ENCODE results near the gene CES3.
"Not testable (repeated sequence)": the region's sequence is repeated elsewhere in the genome, so short reads cannot be mapped to it uniquely, and the experiment has no call there.

Gene CES3

GRCh38 chr16:66926171-66926947 is 34.7 kb upstream of the CES3 start:
- DNase-seq (ENCODE audit: low read depth in 2 of 2) = no peak

GRCh38 chr16:66926961-66927436 is 34.1 kb upstream of the CES3 start:
- DNase-seq (ENCODE audit: low read depth in 2 of 2) = peak in 1 of 2 experiments; percentile 20

GRCh38 chr16:66927918-66928649 is 33.0 kb upstream of the CES3 start:
- no peak for DNase-seq (ENCODE audit: low read depth in 2 of 2)

DNA sequence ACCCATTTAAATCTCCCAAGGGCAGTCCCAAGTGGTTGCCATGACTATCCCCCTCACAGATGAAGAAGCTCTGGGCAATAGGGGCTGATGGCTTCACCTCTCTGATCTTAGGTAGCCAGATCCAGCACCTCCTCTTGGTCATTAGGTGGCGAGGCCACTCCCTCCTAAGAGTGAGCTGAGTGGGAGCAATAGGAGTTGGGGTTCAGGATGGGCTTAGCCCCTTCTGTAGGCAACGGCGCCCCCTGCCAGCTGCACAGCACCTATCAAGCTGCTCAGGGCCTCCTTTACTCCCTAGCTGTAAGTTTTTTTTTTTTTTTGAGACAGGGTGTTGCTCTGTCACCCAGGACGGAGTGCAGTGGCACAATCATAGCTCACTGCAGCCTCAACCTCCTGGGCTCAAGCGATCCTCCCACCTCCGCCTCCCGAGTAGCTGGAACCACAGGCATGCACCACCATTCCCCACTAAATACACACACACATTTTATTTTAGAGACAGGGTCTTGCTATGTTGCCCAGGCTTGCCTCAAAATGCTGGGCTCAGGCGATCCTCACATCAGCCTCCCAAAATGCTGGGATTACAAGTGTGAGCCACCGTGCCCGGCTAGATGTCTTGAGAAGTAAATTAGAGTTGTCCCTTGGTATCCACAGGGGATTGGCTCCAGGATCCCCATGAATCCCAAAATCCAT is 32.2 kb upstream of the CES3 start:
- DNase-seq (ENCODE audit: low read depth in 2 of 2) = no peak

GRCh38 chr16:66930189-66930588 is 30.9 kb upstream of the CES3 start:
- no peak for DNase-seq (ENCODE audit: low read depth in 2 of 2)

GRCh38 chr16:66931665-66932064 is 29.4 kb upstream of the CES3 start:
- DNase-seq (ENCODE audit: low read depth in 2 of 2) = no peak

DNA sequence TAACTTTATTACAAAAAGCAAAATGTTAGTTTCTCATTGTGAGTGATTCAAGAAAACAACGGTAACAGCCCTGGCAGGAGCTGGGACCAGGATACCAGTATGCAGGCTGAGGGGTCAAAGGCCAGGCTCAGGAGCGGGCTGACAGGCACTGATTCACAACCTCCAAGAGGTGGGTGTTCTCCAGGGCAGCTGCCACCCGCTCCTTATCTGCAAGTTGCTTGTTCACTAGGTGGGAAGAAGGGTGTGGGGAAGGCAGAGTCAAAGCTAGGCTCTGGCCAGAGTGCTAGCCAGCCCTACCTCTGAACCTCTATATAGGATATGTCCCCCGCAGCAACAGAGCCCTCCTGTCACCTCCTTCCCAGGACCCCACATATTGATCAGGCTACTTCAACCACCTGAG is 29.0 kb upstream of the CES3 start:
- no peak for DNase-seq (ENCODE audit: low read depth in 2 of 2)

GRCh38 chr16:66933776-66934137 is 27.3 kb upstream of the CES3 start:
- DNase-seq (ENCODE audit: low read depth in 2 of 2) = no peak

GRCh38 chr16:66934138-66934838 is 26.8 kb upstream of the CES3 start, which contains the start of gene CIAO2B:
CIAO2B (minus strand) TSS chr16:66934402; CDS start chr16:66934364, 38 bp downstream.
- DNase-seq (ENCODE audit: low read depth in 2 of 2) = peak; percentile 49 to 60

DNA sequence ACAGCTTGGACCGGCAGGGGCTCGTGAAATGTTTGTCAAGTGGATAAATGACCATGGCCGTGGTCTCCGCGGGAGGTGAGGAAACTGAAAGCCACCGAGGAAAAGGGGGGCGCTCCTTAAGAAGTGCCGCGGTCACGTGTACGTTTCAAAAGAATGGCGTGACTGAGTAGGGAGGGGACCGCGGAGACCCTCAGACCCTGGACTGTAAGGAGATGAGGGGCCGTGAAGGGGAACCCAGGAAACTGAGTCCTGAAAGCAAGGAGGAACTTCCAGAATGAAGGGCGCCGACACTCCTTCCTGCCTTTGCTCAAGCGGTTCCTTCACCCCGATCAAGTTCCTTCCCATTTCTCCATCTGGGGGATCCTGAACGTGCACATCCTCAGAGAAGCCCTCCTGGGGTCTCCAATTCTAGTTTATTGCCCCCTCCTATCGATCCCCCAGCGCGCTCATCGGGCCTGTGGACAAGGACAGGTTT is 26.2 kb upstream of the CES3 start:
- not testable (repeated sequence) for DNase-seq (ENCODE audit: low read depth in 2 of 2)

- DNase-seq (ENCODE audit: low read depth in 2 of 2) = no peak
Measured at GRCh38 chr16:66935314-66936011, 25.6 kb upstream of the CES3 start, which contains the start of gene CES2. CES2 (plus strand) TSS chr16:66935516; CDS start chr16:66935636, 120 bp downstream.

DNA sequence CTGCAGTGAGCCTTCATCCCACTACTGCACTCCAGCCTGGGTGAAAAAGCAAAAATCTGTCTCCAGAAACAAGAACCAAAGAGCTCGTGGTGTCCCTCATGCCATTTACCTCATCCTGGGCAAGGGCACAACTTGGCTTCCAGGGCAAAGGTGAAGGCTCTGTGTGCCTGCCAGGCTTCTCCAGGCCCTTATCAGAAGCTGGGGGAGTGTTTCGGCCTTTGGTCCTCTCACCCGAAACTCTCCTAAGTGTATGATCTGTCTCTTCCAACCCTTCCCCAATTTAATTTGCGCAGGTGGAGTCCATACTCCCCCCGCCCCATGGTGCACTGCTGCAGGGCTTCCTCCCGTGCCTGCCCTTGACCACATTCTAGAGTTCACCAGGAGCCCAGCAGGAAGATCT is 24.6 kb upstream of the CES3 start:
- no peak for DNase-seq (ENCODE audit: low read depth in 2 of 2)

- DNase-seq (ENCODE audit: low read depth in 2 of 2) = no peak
Measured at GRCh38 chr16:66936889-66937554, 24.0 kb upstream of the CES3 start.

- DNase-seq (ENCODE audit: low read depth in 2 of 2) = no peak
Measured at GRCh38 chr16:66937725-66938337, 23.2 kb upstream of the CES3 start.

DNA sequence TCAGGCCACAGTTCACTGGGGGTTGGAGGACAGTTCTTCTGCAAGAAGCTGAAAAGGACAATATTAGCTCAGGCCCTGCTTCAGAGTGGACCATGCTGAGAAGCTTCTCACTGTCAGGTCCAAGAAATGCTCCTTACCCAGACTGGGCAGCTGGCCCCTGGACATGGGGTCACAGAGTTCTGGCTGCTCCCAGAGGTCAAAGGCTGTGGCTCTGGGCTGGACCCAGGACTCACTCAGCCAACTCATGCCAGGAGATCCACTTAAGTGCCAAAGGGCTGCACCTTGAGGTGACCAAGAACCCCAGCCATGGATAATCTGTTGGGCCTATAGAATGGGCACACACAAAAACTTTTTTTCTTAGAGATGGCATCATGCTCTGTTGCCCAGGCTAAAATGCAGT is 21.7 kb upstream of the CES3 start:
- DNase-seq (ENCODE audit: low read depth in 2 of 2) = no peak

DNA sequence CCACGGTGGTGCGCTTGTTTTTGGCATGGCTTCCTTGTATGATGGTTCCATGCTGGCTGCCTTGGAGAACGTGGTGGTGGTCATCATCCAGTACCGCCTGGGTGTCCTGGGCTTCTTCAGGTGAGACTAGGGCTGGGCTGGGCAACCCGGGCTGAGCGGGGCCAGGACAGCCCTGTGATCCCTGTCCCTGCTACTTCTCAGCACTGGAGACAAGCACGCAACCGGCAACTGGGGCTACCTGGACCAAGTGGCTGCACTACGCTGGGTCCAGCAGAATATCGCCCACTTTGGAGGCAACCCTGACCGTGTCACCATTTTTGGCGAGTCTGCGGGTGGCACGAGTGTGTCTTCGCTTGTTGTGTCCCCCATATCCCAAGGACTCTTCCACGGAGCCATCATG is 20.8 kb upstream of the CES3 start:
- DNase-seq (ENCODE audit: low read depth in 2 of 2) = no peak

DNA sequence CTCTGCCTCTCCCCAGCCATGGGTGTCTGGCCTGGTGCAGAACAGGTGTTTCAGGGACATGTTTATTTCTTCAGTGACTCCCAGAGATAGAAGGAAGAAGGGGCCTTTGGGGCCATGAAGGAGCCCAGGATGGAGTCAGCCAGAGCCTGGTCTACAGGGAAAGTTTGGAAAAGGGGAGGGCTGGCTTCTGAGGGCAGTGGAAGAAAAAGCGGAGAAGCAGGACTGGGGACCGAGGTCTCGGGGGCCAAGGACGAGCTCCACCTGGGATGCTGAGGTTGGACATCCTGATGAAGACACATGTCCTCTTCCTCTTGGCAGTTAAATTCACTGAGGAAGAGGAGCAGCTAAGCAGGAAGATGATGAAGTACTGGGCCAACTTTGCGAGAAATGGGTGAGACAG is 18.1 kb upstream of the CES3 start:
- no peak for DNase-seq (ENCODE audit: low read depth in 2 of 2)

- no peak for DNase-seq (ENCODE audit: low read depth in 2 of 2)
Measured at GRCh38 chr16:66943426-66944053, 17.5 kb upstream of the CES3 start.

DNA sequence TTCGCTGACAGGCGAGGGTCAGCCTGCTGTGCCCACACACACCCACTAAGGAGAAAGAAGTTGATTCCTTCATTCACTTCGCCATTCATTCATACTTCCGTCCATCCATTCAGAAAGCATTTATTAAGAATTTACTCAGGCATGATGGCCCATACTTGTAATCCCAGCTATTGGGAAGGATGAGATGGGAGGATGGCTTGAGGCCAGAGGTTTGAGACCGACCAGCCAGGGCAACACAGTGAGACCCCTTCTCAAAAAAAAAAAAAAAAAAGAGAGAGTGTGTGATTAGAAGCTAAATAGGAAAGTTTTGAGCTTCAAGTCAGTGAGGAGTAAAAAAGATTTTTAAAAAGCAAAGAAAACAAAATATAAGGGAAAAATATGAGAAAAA is 17.0 kb upstream of the CES3 start:
- DNase-seq (ENCODE audit: low read depth in 2 of 2) = no peak

DNA sequence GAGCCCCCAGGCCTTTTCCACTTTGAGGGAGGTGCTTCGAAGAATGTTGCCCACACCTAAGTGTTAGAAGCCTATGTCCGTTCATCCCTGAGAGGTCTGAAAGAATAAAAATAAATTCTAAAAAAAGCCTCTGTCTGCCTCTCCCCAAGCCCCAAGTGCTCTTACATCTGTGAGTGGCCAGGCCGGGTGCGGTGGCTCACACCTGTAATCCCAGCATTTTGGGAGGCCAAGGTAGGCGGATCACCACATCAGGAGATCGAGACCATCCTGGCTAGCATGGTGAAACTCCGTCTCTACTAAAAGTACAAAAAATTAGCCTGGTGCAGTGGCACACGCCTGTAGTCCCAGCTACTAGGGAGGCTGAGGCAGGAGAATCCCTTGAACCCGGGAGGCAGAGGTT is 16.1 kb upstream of the CES3 start:
- DNase-seq (ENCODE audit: low read depth in 2 of 2) = not testable (repeated sequence)
